Endothelial cell of umbilical vein (primary cell): ENCODE measurements around the gene SPTA1. TPM values are rescaled to one million over a fixed set of nuclear protein-coding genes. Genes with fewer than 3 reads are reported as not detected.

ENCODE experiments used
- BruUV-seq: library from RNA; stranded (reverse); fragments of 400-500 nt; replicated peaks from 2 replicates; lab custom pipeline; 2021; lab: Mats Ljungman, UMichigan
- CTCF ChIA-PET: fragments of 300-600, 350-600 bp; sonication (Branson Sonifier 250); formaldehyde crosslinking; loops from one replicate; lab custom pipeline; 2021; ENCODE audit warnings: antibody characterized with exemption, inconsistent platforms; lab: Charles Lee
- POLR2A ChIA-PET: fragments of 300-600, 350-600 bp; sonication (Branson Sonifier 250); formaldehyde crosslinking; loops from one replicate; lab custom pipeline; 2021; ENCODE audit warnings: antibody characterized with exemption, inconsistent platforms; lab: Charles Lee
- DNase-seq: peaks from one replicate; pipeline ENCODE4 v3.0.0-alpha.2; 2011; ENCODE audit warnings: low read depth, low spot score
- FAIRE-seq: peaks from 2 replicates; lab custom pipeline; 2011; peaks lifted over from hg19 to GRCh38; lab: Jason Lieb, UNC
- H2AFZ ChIP-seq: 2 replicates; pipeline ENCODE4 v1.6.0; 2012; ENCODE audit warnings: low read depth, low read length, control low read depth, inconsistent platforms
- H3K27ac ChIP-seq: 2 replicates; pipeline ENCODE4 v1.5.1; 2011; ENCODE audit warnings: low read depth, mild to moderate bottlenecking, control low read depth, low read length, moderate library complexity; ENCODE audit not compliant: insufficient read depth
- H3K27me3 ChIP-seq, 2 experiments: 2 replicates each; pipeline versions ENCODE4 v1.6.0 to v1.6.1; 2011; ENCODE audit warnings: low read length in 2 of 2, mixed read lengths in 1 of 2; ENCODE audit not compliant: control insufficient read depth in 2 of 2, insufficient read depth in 2 of 2
- H3K36me3 ChIP-seq, 2 experiments: 2 replicates in 1 of 2; 3 replicates in 1 of 2; pipeline ENCODE4 v1.5.1; 2011; ENCODE audit warnings: low read length in 2 of 2, mild to moderate bottlenecking in 1 of 2, moderate library complexity in 1 of 2; ENCODE audit not compliant: control insufficient read depth in 2 of 2, insufficient read depth in 2 of 2; ENCODE audit errors: extremely low read depth in 1 of 2
- H3K4me1 ChIP-seq: 3 replicates; pipeline ENCODE4 v1.5.1; 2011; ENCODE audit warnings: mild to moderate bottlenecking, low read length; ENCODE audit not compliant: control insufficient read depth, insufficient read depth; ENCODE audit errors: extremely low read depth
- H3K4me2 ChIP-seq: 2 replicates; pipeline ENCODE4 v1.6.1; 2011; ENCODE audit warnings: low read length, control low read depth, mixed read lengths; ENCODE audit not compliant: insufficient read depth
- H3K4me3 ChIP-seq, 3 experiments: fragments of 200-600 bp in 1 of 3; sonication (generic), shearing (Covaris generic) in 1 of 3; replicated peaks in 1 of 3; 2 replicates each; pipeline ENCODE4 v1.5.1; 2011 to 2016; ENCODE audit warnings: control low read depth in 3 of 3, low read length in 3 of 3, mild to moderate bottlenecking in 2 of 3, inconsistent platforms in 1 of 3, low read depth in 1 of 3, moderate library complexity in 1 of 3; ENCODE audit not compliant: insufficient read depth in 1 of 3
- H3K79me2 ChIP-seq: 2 replicates; pipeline ENCODE4 v1.6.0; 2012; ENCODE audit warnings: low read length, inconsistent platforms; ENCODE audit not compliant: control insufficient read depth, insufficient read depth
- H3K9ac ChIP-seq: replicated peaks from 2 replicates; pipeline ENCODE3; 2011; ENCODE audit warnings: low read length, control low read depth; ENCODE audit not compliant: insufficient read depth; ENCODE audit errors: extremely low read depth
- H3K9me1 ChIP-seq: replicated peaks from 3 replicates; pipeline ENCODE4 v1.6.0; 2011; ENCODE audit warnings: mild to moderate bottlenecking, low read length; ENCODE audit not compliant: control insufficient read depth, insufficient read depth; ENCODE audit errors: extremely low read depth
- H3K9me3 ChIP-seq: replicated peaks from 2 replicates; pipeline ENCODE4 v1.5.1; 2012; ENCODE audit warnings: low read length, inconsistent platforms; ENCODE audit not compliant: control insufficient read depth, insufficient read depth
- H4K20me1 ChIP-seq: replicated peaks from 2 replicates; pipeline ENCODE3; 2011; ENCODE audit warnings: mild to moderate bottlenecking, low read length; ENCODE audit not compliant: control insufficient read depth, insufficient read depth; ENCODE audit errors: extremely low read depth
- CTCF ChIP-seq, 2 donors: IDR thresholded peaks; 1 replicate in 1 of 2; 2 replicates in 1 of 2; pipeline ENCODE4 v1.5.1; 2011; ENCODE audit warnings: low read length in 2 of 2, mild to moderate bottlenecking in 2 of 2, moderate library complexity in 2 of 2, control low read depth in 1 of 2, inconsistent platforms in 1 of 2, low read depth in 1 of 2; ENCODE audit not compliant: insufficient read depth in 1 of 2; ENCODE audit errors: extremely low read depth in 1 of 2
- EZH2 ChIP-seq: IDR thresholded peaks from 2 replicates; pipeline ENCODE4 v1.6.1; 2012; ENCODE audit warnings: borderline replicate concordance, low read depth, mild to moderate bottlenecking, moderate library complexity, low read length, inconsistent platforms; ENCODE audit not compliant: severe bottlenecking
- FOS ChIP-seq: IDR thresholded peaks from 2 replicates; pipeline ENCODE4 v1.6.1; 2011; ENCODE audit warnings: mild to moderate bottlenecking, low read length, moderate library complexity, borderline replicate concordance; ENCODE audit not compliant: insufficient read depth
- GATA2 ChIP-seq: IDR thresholded peaks from 2 replicates; pipeline ENCODE4 v1.7.0; 2011; ENCODE audit warnings: low read depth, mild to moderate bottlenecking, moderate library complexity, mixed read lengths, low read length; ENCODE audit not compliant: insufficient read length, insufficient read depth
- JUN ChIP-seq: IDR thresholded peaks from 2 replicates; pipeline ENCODE4 v1.6.1; 2011; ENCODE audit warnings: borderline replicate concordance, low read depth; ENCODE audit not compliant: insufficient read length, insufficient read depth
- MYC ChIP-seq: IDR thresholded peaks from one replicate; pipeline ENCODE4 v1.6.1; 2011; ENCODE audit warnings: mild to moderate bottlenecking, low read depth, low read length
- POLR2A ChIP-seq: IDR thresholded peaks from 2 replicates; pipeline ENCODE4 v1.6.1; 2012; ENCODE audit warnings: low read depth, mild to moderate bottlenecking, control low read depth, low read length
- POLR2AphosphoS5 ChIP-seq: IDR thresholded peaks from 2 replicates; pipeline ENCODE4 v1.6.1; 2012; ENCODE audit warnings: low read depth, mild to moderate bottlenecking, control low read depth, low read length, moderate library complexity; ENCODE audit not compliant: insufficient read depth
- dilution Hi-C: fragments of 300-500 bp; cut with MboI; formaldehyde crosslinking; loops from one replicate; pipeline ENCODE4 v1.15.0; 2019; ENCODE audit warnings: low sequenced_read_pairs; ENCODE audit not compliant: extremely low pct_ligation_motif_present
- intact Hi-C: fragments of 100-400 bp; cut with micrococcal nuclease; formaldehyde crosslinking; loops from one replicate; pipeline ENCODE4 v1.10.0; 2022
- polyA plus RNA-seq, 4 experiments: library from polyadenylated mRNA; depleted of rRNA in 3 of 4; stranded (reverse) in 3 of 4; unstranded in 1 of 4; fragments of >200 nt; gene quantifications; 2 replicates each; pipeline versions ENCODE4 v1.2.1 to v1.2.3, GENCODE V29; 2011 to 2012; ENCODE audit warnings: missing spikeins in 1 of 4
- total RNA-seq: library from RNA; stranded (reverse); gene quantifications from 2 replicates; pipeline ENCODE4 v1.2.3, GENCODE V29; 2021
- TF ChIP-seq, protein P1 (sequence below): IDR thresholded peaks from 2 replicates; pipeline ENCODE4 v1.6.1; 2011; ENCODE audit not compliant: insufficient read depth, insufficient read length

The SPTA1 gene
- total and polyA plus RNA-seq, 2 donors (not counting 3 experiments of a cell fraction or from before 2014, with no cell fraction given) = 0.01 to 0.84 TPM

- H3K9me3 ChIP-seq = no peaks in the 10 kb centered on the region
- DNase-seq (no peak), FAIRE-seq (no peak)
- H3K9me1 ChIP-seq = no peaks in the 10 kb centered on the region
- H2AFZ ChIP-seq = no peak overlapping the region
- no peaks in the 10 kb centered on the region for H4K20me1 ChIP-seq
- CTCF ChIA-PET = no interaction called here
- no peak overlapping the region for H3K4me2 ChIP-seq
- H3K27me3 ChIP-seq = no peaks in the 10 kb centered on the region
- no peaks in the 10 kb centered on the region for H3K4me1 ChIP-seq
- TF ChIP-seq POLR2AphosphoS5 (no peak), CTCF (IDR thresholded peaks at IDR 0.05; ENCODE audit: extremely low read depth in 1 of 2, insufficient read depth in 1 of 2, low read depth in 1 of 2, low read length in 2 of 2) (no peak), FOS (no peak), GATA2 (no peak), POLR2A (no peak), EZH2 (no peak), JUN (no peak), MYC (no peak)
- TF ChIP-seq, protein P1, sequence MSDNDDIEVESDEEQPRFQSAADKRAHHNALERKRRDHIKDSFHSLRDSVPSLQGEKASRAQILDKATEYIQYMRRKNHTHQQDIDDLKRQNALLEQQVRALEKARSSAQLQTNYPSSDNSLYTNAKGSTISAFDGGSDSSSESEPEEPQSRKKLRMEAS = no peak
- no TSS peak for BruUV-seq
- H3K36me3 ChIP-seq = no peaks in the 10 kb centered on the region
- dilution Hi-C loops = no loop called here
- intact Hi-C loops = no loop called here
- POLR2A ChIA-PET = no interaction called here
- no peaks in the 10 kb centered on the region for H3K79me2 ChIP-seq
- no peak overlapping the region for H3K9ac ChIP-seq
- no peak overlapping the region for H3K27ac ChIP-seq
- H3K4me3 ChIP-seq = no peak overlapping the region
Measured at GRCh38 chr1:158675563-158676323, 10.8 kb downstream of the SPTA1 start.
